ENCODE results near the gene TSC1.

GRCh38 chr9:132877458-132877823, 67.0 kb downstream of the TSC1 start:
- TF ChIP-seq CTCF (IDR thresholded peaks at IDR 0.05) (no peak), POLR2A (IDR thresholded peaks at IDR 0.05) (no peak)
